AG08396 (cell line): ENCODE results near the gene WDTC1.

ENCODE experiments used
- DNase-seq: peaks from one replicate; pipeline ENCODE4 v3.0.0; 2012; ENCODE audit warnings: low spot score, mixed read lengths

The WDTC1 gene

DNA sequence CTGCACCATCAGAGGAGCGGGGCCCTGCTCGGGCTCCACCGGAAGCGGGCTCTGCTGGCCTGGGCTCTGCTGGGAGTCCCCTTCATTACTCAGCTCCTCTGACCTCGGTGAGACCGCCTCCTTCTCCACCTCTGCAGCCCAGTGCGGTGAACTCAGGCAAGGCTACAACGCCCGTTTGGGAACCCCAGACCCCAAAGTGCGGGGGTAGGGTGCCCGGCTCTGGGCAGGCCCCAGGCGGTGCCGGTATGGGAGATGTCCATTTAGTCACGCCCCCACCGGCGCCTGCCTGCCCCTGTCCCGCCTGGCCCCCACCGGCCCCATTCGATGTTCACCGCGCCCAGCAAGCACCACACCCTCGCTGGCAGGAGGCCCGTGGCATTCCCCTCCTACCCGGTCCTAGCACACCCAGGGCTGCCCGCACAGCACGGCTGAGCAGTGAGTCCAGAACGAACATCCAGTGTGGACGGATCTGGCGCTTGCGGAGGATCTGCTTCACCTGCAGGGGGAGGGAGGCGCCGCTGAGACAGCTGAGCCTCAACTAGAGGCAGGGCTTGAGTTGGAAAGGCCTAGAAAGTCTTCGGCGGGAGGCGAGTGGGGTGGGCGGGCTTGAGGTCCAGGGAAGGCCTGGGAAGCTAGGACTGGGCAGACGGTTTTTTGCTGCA lies 122.3 kb downstream of the WDTC1 start:
- DNase-seq, result no peak

GRCh38 chr1:27357281-27358037 lies 123.0 kb downstream of the WDTC1 start:
- peak; percentile 92 for DNase-seq
